ENCODE results near the gene ZC3H4.
"Not testable (repeated sequence)": the region's sequence is repeated elsewhere in the genome, so short reads cannot be mapped to it uniquely, and the experiment has no call there.

- TF ChIP-seq CTCF (conservative IDR thresholded peaks at IDR 0.05; ENCODE audit: low read length); EZH2phosphoT487 (IDR thresholded peaks at IDR 0.05; ENCODE audit: borderline replicate concordance): not testable (repeated sequence)
These were observed 12.5 kb downstream of the ZC3H4 start for GRCh38 chr19:47101116-47101515.

All from Loucy (cell line).